ENCODE results near the gene PPM1G.
"Not testable (repeated sequence)": the region's sequence is repeated elsewhere in the genome, so short reads cannot be mapped to it uniquely, and the experiment has no call there.

The PPM1G gene, protein sequence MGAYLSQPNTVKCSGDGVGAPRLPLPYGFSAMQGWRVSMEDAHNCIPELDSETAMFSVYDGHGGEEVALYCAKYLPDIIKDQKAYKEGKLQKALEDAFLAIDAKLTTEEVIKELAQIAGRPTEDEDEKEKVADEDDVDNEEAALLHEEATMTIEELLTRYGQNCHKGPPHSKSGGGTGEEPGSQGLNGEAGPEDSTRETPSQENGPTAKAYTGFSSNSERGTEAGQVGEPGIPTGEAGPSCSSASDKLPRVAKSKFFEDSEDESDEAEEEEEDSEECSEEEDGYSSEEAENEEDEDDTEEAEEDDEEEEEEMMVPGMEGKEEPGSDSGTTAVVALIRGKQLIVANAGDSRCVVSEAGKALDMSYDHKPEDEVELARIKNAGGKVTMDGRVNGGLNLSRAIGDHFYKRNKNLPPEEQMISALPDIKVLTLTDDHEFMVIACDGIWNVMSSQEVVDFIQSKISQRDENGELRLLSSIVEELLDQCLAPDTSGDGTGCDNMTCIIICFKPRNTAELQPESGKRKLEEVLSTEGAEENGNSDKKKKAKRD

GRCh38 chr2:27409321-27410073, at the start of gene PPM1G:
Gene PPM1G (minus strand): TSS chr2:27409591. CDS start chr2:27409422, 169 bp downstream.
- DNase-seq (ENCODE audit: low read depth), result peak; percentile 94

- DNase-seq (ENCODE audit: low read depth), result no peak
These were observed 44.6 kb upstream of the PPM1G start for GRCh38 chr2:27453968-27454367.

DNA sequence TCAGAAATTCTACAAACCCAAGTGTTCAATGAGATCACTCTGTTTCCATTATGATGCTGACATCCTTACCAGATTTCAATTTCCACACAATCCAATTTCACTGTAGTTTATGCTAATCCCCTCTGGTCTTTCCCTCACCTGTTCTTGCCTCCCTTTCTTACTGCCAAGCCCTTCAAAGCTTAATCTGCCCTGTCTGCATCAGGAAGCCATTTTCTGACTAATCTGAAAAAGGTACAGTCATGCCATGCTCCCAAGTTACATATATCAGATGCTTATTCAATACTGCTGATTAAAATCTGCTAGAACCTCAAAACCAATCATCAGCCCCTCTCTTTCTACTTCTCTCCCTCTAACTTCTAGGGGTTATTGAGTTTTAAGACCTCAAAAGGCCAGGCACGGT, 41.7 kb upstream of the PPM1G start:
- no peak for DNase-seq (ENCODE audit: low read depth)

- no peak for DNase-seq (ENCODE audit: low read depth)
These were observed 39.0 kb upstream of the PPM1G start for GRCh38 chr2:27448381-27448780.

- no peak for DNase-seq (ENCODE audit: low read depth)
These were observed 36.7 kb upstream of the PPM1G start for GRCh38 chr2:27446057-27446456.

DNA sequence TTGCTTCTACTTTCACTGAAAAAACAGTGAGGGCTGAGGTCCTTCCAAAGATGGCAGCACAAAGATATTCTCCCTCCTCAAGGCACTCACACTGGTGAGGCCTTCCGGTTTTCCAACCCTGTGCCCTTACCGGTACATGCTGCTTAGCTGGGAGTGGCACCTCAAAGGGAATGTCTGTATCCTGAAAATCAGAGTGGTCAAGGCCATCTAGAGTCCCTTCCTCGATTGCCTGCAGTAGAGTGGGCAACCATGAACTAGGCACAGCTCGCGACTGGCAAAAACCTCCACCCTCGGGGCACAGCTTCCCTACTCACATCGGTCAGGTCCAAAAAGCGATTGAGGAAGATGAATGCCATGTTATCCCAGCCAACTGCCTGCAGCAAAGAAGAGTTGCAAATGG, 36.2 kb upstream of the PPM1G start:
- no peak for DNase-seq (ENCODE audit: low read depth)

DNA sequence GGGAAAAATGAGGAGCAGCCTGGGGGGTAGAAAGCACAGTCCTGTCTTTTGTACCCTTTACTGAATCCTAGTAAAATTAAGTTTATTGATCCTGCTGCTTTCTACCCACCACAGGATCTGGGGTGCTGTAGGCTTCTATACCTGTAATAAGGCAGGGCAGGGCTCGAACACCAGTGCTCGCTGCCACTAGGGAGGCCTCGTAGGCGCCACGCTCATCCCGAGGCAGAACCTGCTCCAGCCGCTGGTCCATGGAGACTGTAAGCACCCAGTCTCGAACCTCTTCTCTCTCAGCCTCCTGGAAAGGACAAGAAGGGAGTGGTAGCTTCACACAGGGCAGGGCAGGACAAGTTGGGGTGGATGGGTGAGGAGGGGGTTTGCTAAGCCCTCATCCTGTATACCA, 35.8 kb upstream of the PPM1G start:
- DNase-seq (ENCODE audit: low read depth), result no peak

- no peak for DNase-seq (ENCODE audit: low read depth)
These were observed 33.5 kb upstream of the PPM1G start for GRCh38 chr2:27442920-27443282.

DNA sequence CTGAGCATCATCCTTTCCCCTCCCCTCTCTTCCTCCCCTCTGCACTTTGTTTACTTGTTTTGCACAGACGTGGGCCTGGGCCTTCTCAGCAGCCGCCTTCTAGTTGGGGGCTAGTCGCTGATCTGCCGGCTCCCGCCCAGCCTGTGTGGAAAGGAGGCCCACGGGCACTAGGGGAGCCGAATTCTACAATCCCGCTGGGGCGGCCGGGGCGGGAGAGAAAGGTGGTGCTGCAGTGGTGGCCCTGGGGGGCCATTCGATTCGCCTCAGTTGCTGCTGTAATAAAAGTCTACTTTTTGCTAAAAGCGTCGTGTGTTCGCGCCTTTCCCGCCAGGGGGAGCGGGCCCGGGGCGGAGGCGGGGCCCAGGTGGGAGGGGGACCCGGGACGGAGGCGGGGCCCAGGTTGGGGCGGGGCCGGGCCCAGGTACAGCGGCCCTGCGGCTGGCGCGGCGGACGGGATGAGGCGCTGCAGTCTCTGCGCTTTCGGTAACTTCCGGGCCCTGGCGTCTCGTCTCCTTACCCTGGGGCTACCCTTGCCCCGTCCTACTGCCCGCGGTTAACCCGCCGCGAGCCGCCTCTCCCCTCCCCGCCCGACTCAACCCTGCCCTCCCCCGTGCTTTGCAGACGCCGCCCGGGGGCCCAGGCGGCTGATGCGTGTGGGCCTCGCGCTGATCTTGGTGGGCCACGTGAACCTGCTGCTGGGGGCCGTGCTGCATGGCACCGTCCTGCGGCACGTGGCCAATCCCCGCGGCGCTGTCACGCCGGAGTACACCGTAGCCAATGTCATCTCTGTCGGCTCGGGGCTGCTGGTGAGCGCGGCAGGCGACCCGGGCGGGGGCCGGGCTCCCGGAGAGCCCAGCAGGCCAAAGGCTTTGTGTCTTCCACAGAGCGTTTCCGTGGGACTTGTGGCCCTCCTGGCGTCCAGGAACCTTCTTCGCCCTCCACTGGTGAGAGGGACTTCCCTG, 32.8 kb upstream of the PPM1G start, which contains the start of gene KRTCAP3:
KRTCAP3 (plus strand) TSS at position 424 of the 962 bp plus-strand sequence; CDS start at position 456, 32 bp downstream.
- DNase-seq (ENCODE audit: low read depth), result no peak

DNA sequence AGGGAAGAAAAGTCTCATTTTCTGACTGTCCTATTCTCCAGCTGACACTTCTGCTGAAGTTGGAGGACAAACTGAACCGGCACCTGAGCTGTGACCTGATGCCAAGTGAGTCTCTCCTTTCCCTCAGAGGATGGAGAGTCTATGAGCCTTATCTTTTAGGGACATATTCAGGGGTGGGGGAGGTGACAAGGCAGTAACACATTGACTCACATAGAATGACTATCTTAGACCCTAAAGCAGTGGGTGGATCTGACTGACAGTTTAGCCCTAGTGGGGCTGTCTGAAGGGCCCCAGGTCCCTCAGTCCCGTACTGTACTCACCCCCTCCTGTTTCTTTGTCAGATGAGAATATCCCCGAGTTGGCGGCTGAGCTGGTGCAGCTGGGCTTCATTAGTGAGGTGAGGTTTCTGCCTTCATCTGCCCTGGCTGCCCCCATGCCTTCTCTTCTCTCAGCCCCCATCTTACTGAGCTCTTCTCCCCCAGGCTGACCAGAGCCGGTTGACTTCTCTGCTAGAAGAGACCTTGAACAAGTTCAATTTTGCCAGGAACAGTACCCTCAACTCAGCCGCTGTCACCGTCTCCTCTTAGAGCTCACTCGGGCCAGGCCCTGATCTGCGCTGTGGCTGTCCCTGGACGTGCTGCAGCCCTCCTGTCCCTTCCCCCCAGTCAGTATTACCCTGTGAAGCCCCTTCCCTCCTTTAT, 32.0 kb upstream of the PPM1G start:
- no peak for DNase-seq (ENCODE audit: low read depth)

DNA sequence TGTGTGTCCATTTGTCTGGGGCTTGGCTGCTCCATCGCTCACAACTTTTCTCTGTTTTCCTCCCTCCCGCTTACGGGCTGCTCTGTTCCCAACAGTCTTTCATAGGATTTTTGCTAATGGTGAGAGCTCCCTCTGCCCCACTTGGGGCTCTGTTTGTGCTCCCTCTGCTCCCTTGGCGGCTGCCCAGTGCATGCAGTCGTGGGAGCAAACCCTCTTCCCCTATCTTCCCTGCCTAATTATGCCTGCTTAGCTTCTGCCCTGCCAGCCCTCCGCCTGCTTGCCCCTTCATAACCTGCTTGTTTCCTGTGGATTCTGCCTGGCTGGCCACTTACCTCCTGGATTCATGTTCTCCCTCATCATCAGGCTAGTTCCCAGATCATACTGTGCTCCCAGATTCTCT, 26.2 kb upstream of the PPM1G start:
- no peak for DNase-seq (ENCODE audit: low read depth)

DNA sequence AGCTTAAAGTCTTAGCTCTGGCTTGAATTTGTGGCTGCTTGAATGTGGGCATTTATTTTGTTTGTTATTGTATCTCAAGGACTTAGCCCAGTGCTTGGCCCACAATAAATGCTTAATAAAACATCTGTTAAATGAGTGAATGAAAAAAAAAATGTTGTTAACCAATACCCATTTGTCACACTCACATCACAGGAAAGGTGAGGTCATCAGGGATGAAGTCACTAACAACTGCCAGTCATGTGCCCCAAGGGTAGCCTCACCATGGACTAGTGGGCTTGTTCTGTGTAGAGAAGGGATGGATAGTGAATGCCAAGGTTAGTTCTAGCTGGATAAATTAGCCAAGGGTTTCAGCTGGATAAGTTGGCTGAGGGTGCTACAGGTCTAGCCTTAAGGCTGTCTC, 22.0 kb upstream of the PPM1G start:
- DNase-seq (ENCODE audit: low read depth), result peak; percentile 85

GRCh38 chr2:27428978-27429541, 19.7 kb upstream of the PPM1G start:
- DNase-seq (ENCODE audit: low read depth), result peak; percentile 86

GRCh38 chr2:27428213-27428977, 19.0 kb upstream of the PPM1G start, which contains the start of gene NRBP1:
Gene NRBP1 (plus strand): TSS chr2:27428631. CDS start chr2:27433274, 4,643 bp downstream.
- DNase-seq (ENCODE audit: low read depth), result peak; percentile 91

GRCh38 chr2:27427863-27428212, 18.4 kb upstream of the PPM1G start:
- no peak for DNase-seq (ENCODE audit: low read depth)

DNA sequence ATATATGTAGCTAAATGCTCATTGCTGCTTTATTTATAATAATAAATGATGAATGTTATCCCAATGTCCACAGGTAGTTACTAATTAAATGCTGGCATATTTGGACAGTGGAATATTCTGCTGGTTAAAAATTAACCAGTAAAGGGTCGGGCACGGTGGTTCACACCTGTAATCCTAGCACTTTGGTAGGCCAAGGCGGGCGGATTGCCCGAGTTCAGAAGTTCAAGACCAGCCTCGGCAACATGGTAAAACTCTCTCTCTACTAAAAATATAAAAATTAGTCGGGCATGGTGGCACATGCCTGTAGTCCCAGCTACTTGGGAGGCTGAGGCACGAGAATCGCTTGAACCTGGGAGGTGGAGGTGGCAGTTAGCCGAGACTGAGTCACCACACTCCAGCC, 15.6 kb upstream of the PPM1G start:
- not testable (repeated sequence) for DNase-seq (ENCODE audit: low read depth)

GRCh38 chr2:27422958-27423357, 13.6 kb upstream of the PPM1G start:
- no peak for DNase-seq (ENCODE audit: low read depth)

- DNase-seq (ENCODE audit: low read depth), result no peak
These were observed 12.4 kb upstream of the PPM1G start for GRCh38 chr2:27421660-27422250.

GRCh38 chr2:27420996-27421395, 11.6 kb upstream of the PPM1G start:
- DNase-seq (ENCODE audit: low read depth), result no peak

- DNase-seq (ENCODE audit: low read depth), result no peak
These were observed 6.8 kb upstream of the PPM1G start for GRCh38 chr2:27416151-27416550.
